ENCODE measurements around the gene ZDBF2.

Gene ZDBF2

GRCh38 chr2:206352571-206352970 is 78.1 kb downstream of the ZDBF2 start:
- no peak overlapping the region for H3K27ac ChIP-seq (ENCODE audit: extremely low read depth, low read depth, low read length)
- ChIA-PET CTCF (interaction anchor here (0.6 kb wide), 1 partner anchor 467 kb away, joined by 3 read pairs; no protein-coding TSS in a partner anchor), POLR2A (no interaction called here)
- no peaks in the 10 kb centered on the region for H3K36me3 ChIP-seq (ENCODE audit: control insufficient read depth in 2 of 2, insufficient read depth in 1 of 2, low read length in 2 of 2)
- no peaks in the 10 kb centered on the region for H3K9me3 ChIP-seq (ENCODE audit: control insufficient read depth, insufficient read depth, low read depth, low read length)
- TF ChIP-seq ZBTB20 (tag by site-specific recombination; IDR thresholded peaks at IDR 0.05) = no peak
- TF ChIP-seq KLF10 (tag by site-specific recombination; IDR thresholded peaks at IDR 0.05) = no peak
- TF ChIP-seq ZNF350 (tag by site-specific recombination; IDR thresholded peaks at IDR 0.05) = no peak
- TF ChIP-seq ZNF585B (tag by site-specific recombination; IDR thresholded peaks at IDR 0.05) = no peak
- TF ChIP-seq ZNF23 (tag by site-specific recombination; IDR thresholded peaks at IDR 0.05; ENCODE audit: borderline replicate concordance) = no peak
- TF ChIP-seq, protein P1, sequence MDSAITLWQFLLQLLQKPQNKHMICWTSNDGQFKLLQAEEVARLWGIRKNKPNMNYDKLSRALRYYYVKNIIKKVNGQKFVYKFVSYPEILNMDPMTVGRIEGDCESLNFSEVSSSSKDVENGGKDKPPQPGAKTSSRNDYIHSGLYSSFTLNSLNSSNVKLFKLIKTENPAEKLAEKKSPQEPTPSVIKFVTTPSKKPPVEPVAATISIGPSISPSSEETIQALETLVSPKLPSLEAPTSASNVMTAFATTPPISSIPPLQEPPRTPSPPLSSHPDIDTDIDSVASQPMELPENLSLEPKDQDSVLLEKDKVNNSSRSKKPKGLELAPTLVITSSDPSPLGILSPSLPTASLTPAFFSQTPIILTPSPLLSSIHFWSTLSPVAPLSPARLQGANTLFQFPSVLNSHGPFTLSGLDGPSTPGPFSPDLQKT (IDR thresholded peaks at IDR 0.05; ENCODE audit: borderline replicate concordance, low read depth, low read length) = no peak
- no peak for TF ChIP-seq HOXD13 (CRISPR knock-in tag; IDR thresholded peaks at IDR 0.05; ENCODE audit: borderline replicate concordance)
- no peak for TF ChIP-seq ZNF837 (tag by site-specific recombination; IDR thresholded peaks at IDR 0.05)
- TF ChIP-seq, protein P2, sequence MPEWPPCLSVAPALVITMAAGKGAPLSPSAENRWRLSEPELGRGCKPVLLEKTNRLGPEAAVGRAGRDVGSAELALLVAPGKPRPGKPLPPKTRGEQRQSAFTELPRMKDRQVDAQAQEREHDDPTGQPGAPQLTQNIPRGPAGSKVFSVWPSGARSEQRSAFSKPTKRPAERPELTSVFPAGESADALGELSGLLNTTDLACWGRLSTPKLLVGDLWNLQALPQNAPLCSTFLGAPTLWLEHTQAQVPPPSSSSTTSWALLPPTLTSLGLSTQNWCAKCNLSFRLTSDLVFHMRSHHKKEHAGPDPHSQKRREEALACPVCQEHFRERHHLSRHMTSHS (tag by site-specific recombination; IDR thresholded peaks at IDR 0.05) = no peak
- no peaks in the 10 kb centered on the region for H3K4me1 ChIP-seq (ENCODE audit: control insufficient read depth, insufficient read depth, low read length)
- H3K4me3 ChIP-seq (ENCODE audit: low read depth, low read length) = no peak overlapping the region

- H3K4me3 ChIP-seq (ENCODE audit: low read depth, low read length) = no peak overlapping the region
- no peak for TF ChIP-seq MEIS1 (CRISPR knock-in tag; IDR thresholded peaks at IDR 0.05; ENCODE audit: borderline replicate concordance)
- TF ChIP-seq ZNF580 (tag by site-specific recombination; IDR thresholded peaks at IDR 0.05) = no peak
- no peak for TF ChIP-seq KLF16 (tag by site-specific recombination; IDR thresholded peaks at IDR 0.05)
- TF ChIP-seq ZNF544 (tag by site-specific recombination; IDR thresholded peaks at IDR 0.05) = no peak
- no peak for TF ChIP-seq ZNF529 (tag by site-specific recombination; IDR thresholded peaks at IDR 0.05; ENCODE audit: insufficient replicate concordance)
- no peak for TF ChIP-seq ZNF24 (tag by site-specific recombination; IDR thresholded peaks at IDR 0.05)
- POLR2A ChIA-PET = no interaction called here
- H3K27ac ChIP-seq (ENCODE audit: extremely low read depth, low read depth, low read length) = no peak overlapping the region
- H3K4me1 ChIP-seq (ENCODE audit: control insufficient read depth, insufficient read depth, low read length) = no peaks in the 10 kb centered on the region
- H3K9me3 ChIP-seq (ENCODE audit: control insufficient read depth, insufficient read depth, low read depth, low read length) = no peaks in the 10 kb centered on the region
- CTCF ChIA-PET = no interaction called here
- no peaks in the 10 kb centered on the region for H3K36me3 ChIP-seq (ENCODE audit: control insufficient read depth in 2 of 2, insufficient read depth in 1 of 2, low read length in 2 of 2)
Measured at GRCh38 chr2:206353685-206354084, 79.2 kb downstream of the ZDBF2 start.

GRCh38 chr2:206354129-206354528 is 79.7 kb downstream of the ZDBF2 start:
- Histone ChIP-seq H3K27ac (ENCODE audit: extremely low read depth, low read depth, low read length) (no peak overlapping the region), H3K4me1 (ENCODE audit: control insufficient read depth, insufficient read depth, low read length) (no peaks in the 10 kb centered on the region), H3K4me3 (ENCODE audit: low read depth, low read length) (no peak overlapping the region), H3K36me3 (ENCODE audit: control insufficient read depth in 2 of 2, insufficient read depth in 1 of 2, low read length in 2 of 2) (no peaks in the 10 kb centered on the region), H3K9me3 (ENCODE audit: control insufficient read depth, insufficient read depth, low read depth, low read length) (no peaks in the 10 kb centered on the region)
- no peak for TF ChIP-seq ZNF146 (tag by site-specific recombination; IDR thresholded peaks at IDR 0.05)
- TF ChIP-seq ZNF510 (tag by site-specific recombination; IDR thresholded peaks at IDR 0.05; ENCODE audit: insufficient replicate concordance) = no peak
- TF ChIP-seq BCL11A (tag by site-specific recombination; IDR thresholded peaks at IDR 0.05; ENCODE audit: low read depth) = no peak
- no peak for TF ChIP-seq REST (tag by site-specific recombination; IDR thresholded peaks at IDR 0.05)
- TF ChIP-seq TCF7L2 (IDR thresholded peaks at IDR 0.05; ENCODE audit: borderline replicate concordance, low read depth, low read length) = no peak
- TF ChIP-seq KLF10 (tag by site-specific recombination; IDR thresholded peaks at IDR 0.05) = no peak
- TF ChIP-seq ZNF155 (tag by site-specific recombination; IDR thresholded peaks at IDR 0.05) = no peak
- no peak for TF ChIP-seq IKZF3 (tag by site-specific recombination; IDR thresholded peaks at IDR 0.05)
- no peak for TF ChIP-seq ZNF571 (tag by site-specific recombination; IDR thresholded peaks at IDR 0.05)
- TF ChIP-seq ZNF138 (tag by site-specific recombination; IDR thresholded peaks at IDR 0.05; ENCODE audit: borderline replicate concordance) = no peak
- no peak for TF ChIP-seq ZNF76 (tag by site-specific recombination; IDR thresholded peaks at IDR 0.05; ENCODE audit: borderline replicate concordance, low read depth)
- TF ChIP-seq ZNF529 (tag by site-specific recombination; IDR thresholded peaks at IDR 0.05; ENCODE audit: insufficient replicate concordance) = no peak
- no peak for TF ChIP-seq ZEB2 (tag by site-specific recombination; IDR thresholded peaks at IDR 0.05)
- no peak for TF ChIP-seq ZNF114 (tag by site-specific recombination; IDR thresholded peaks at IDR 0.05)
- ChIA-PET CTCF (no interaction called here), POLR2A (no interaction called here)
